HG03354 (cell line): ENCODE measurements around the gene PAXIP1.
A peak's percentile ranks its signal among the peaks of the same experiment; 100 is the strongest.

Source experiments
- ATAC-seq: cut with Tn5 transposase; IDR thresholded peaks from one replicate; pipeline ENCODE4 v1.9.1; 2021; ENCODE audit warnings: mild to moderate bottlenecking; ENCODE audit not compliant: unreplicated experiment, poor library complexity, severe bottlenecking

The PAXIP1 gene

DNA sequence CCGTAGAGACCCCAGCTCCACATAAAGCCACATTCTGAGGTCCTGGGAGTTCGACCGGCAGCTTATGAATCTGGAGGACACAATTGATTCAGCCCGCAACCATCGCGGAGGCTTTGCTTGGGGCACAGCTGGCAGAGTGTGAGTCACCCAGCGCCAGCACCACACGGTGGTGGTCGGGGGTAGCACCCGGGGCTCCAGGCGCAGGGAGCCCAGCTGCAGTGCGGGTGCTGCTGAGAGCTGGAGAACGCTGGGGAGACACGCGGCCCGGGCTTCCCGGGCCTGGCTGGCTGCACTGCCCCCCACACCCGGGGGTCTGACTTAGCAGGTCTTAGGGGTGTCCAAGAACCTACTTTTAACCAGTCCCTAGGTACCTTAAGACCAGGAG is 87.9 kb downstream of the PAXIP1 start:
- ATAC-seq, result no peak

DNA sequence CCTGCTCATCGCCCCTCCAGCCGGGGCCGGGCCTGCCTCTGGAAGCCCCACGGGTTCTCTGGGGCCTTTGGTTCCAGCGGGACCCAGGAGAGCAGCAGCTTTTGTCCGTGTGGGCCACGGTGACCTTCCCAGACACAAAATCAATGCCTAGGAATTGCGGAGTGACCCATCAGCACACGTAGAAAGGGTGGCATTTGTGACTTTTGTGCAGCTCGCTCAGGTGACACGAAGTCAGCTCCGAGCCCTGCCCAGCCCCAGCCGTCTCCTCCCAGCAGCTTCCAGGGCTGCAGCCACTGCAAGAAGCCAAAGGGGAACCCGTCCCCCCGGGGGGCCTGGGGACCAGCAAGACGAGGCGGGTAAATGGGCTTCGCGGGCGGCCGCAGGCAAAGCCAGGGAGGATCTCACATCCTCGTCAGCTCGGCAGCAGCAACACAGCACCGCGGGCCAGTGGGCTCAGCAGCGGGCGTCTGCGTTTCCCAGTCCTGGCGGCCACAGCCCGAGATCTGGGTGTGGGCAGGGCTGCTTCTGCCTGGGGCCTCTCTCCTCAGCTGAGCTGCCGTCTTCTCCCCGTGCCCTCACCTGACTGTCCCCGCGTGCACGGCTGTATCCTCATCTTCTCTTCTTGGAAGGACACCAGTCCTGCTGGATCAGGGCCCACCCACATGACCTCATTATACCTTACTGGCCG is 88.5 kb downstream of the PAXIP1 start:
- peak; percentile 21 for ATAC-seq

DNA sequence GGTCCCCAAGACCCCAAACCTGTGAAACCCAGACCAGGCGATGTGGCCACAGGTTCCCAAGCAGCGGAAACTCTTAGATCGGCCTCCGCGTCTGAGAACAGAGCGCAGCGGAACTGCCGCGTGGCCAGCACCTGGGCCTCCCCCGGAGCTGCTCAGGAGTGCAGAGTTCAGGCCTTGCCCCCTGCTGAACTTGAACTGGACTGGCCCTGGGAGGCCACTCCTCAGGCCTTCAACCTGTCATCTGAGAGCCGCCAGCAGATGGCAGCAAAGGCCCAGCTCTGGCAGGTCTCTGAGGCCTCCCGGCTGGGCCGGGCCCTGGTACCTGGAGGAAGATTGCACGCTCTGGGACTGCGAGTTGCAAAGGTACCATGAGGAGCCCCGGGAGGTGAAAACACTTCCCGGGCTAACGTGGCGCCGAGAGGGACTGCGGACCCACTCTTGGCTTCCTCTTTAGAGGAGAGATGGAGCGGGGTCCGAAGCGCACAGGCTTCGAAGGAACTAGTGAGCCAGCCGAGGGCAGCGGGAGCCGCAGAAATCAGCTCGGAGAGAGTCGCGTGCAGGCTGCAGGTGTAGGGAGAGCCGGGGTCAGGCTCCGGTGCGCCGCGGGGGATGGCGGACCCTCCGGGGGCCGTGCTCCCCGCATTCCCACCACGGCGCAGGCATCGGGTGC is 89.2 kb downstream of the PAXIP1 start:
- ATAC-seq, result peak; percentile 98

DNA sequence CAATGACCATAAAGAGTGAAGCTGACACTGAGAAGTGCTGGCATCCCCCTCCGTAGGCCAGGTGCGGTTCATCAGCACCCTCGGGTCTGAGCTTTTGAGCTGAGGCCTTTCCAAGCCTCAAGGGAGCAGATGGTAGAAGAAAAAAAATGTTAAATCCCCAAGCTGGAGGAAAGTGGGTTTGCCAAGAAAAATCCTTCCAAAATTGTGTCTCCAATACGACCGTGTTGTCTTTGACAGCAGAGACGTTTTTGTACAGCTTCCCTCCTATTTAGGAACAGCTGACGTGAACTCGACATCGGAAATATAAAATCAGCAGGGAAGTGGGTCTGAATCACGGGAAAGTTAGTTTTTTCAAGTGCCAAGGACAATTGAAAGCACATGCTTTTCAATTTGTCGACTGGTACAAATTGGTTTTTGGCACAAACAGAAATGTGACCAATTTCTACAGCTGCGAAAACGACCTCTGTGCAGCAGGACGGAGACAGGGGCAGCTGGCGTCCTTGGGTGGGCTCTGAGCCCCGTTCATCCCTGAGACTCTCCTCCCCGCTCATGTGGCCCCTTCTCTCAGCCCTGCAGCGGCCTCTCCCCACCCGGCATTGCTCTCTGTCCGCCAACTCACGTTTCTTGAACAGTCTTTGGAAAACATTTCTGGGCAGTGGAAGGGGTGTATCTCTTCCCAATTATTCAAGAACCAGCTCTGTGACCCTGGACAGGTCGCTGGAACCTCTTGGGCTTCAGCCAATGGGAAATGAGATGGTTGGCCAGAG is 89.9 kb downstream of the PAXIP1 start:
- ATAC-seq, result no peak

DNA sequence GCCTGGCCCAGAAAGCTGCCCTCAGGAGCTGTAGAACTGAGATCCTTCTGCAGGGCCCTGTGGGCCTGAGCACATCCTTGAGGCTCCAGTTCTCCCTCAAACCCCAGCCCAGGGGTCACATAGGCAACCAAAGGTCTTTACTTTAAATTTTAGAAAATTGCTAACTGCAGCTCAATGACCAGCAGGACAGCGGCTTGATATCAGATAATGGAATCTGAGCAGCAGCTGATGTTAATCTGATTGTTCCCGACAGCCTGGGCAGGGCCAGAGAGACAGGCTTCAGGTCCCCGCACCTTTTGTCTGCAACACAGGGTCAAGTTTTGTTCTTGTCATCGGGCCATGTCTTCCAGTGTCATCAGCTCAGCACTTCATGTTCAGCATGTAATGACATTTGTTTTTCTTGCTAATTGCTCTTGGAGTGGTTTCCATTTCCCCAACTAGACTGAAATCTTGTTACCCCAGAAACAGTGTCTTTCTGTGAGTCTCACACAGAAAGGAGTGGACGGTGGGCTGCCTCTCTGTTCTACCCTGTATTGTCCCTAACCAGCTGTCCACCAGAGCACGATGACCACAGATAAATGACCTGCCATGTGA is 91.0 kb downstream of the PAXIP1 start:
- ATAC-seq, result no peak

DNA sequence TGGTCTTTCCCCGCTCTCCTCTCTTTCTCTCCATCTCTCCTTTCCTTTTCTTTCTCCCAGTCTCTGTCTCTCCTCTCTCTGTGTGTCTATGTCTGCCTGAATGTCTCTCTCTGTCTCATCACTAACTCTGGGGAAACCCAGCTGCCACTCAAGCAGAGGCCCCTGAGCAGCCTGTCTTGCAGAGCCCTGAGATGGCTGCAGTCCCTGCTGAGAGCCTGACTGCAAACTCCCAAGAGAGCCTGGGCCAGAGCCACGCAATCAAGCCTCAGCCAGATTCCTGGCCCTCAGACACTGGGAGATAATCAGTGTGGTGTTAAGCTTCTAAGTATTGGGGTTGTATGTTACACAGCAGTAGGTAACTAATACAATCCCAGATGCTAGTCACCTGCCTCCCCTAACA is 91.5 kb downstream of the PAXIP1 start:
- ATAC-seq, result no peak

DNA sequence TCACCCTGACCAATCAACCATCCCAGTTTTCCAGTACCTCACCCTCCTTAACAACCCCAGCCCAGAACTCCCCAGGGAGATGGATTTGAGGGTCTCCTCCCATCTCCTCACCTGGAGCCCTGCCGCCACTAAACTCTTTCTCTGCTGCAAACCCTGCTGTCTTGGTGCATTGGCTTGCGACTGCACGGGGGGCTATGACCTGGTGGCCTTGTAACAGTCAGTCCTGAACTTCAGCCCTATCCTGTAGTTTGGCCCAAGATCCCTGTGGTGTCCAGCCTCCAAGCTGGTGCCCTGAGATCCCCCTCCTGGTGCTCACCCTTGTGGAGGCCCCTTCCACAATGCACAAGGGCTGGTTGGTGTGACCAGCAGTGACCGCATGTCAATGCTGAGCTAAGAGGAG is 91.9 kb downstream of the PAXIP1 start:
- no peak for ATAC-seq

DNA sequence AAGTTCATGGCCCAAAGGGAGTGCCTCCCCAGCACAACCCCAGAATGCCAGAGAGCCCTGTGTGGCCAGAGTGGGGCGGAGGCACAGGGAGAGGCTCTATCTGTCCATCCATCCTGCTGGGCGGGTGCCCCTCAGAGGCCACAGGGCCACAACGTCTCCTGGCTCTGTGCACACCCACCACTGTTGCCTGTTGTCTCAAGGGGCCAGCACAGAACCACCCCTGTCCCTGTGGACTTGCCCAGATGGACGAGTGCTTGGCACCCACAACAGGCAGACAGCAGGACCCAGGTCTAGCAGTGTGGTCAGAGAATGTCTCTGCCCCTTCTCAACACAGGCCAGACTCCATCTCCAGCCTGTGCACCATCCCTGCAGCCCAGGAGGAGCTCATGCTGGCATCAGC is 92.8 kb downstream of the PAXIP1 start:
- no peak for ATAC-seq

DNA sequence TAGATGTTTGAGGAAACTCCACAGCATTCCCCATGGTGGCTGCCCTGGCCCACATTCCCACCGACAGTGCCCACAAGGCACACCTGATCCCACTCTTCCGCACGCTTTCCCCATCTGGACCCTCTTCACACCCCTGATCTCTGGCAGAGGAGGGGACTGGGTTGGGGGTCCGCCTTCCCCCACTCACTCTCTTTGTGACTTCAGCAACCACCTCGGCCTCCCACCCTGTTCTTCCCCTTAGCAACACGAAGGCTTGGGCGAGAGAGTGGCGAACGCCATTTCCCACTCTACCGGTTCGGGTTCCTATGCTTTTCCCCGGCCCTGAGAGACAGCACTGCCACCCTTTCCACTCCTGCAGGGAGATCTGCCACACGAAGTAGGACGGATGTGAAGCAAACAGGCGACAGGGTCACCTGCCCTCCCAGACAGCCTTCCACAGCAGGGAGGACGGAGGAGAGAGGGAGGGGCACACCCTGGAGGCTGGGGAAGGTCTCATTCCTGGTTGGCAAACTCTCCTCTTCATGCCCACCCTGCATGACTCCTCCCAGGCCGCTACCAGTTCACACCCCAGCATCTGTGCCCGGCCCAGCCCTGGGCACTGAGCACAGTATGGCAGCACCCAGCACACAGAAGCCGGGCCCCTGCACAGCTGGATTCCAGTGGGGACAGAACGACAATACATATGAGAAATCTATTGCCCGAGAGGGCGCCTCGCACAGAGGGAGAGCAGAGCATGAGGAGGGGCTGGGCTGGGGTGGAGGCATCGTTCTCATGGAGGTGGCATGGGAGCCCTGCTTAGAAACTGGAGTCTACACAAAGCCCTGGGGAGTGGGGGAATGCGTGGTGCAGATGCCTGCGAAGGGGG is 93.5 kb downstream of the PAXIP1 start:
- ATAC-seq, result no peak

DNA sequence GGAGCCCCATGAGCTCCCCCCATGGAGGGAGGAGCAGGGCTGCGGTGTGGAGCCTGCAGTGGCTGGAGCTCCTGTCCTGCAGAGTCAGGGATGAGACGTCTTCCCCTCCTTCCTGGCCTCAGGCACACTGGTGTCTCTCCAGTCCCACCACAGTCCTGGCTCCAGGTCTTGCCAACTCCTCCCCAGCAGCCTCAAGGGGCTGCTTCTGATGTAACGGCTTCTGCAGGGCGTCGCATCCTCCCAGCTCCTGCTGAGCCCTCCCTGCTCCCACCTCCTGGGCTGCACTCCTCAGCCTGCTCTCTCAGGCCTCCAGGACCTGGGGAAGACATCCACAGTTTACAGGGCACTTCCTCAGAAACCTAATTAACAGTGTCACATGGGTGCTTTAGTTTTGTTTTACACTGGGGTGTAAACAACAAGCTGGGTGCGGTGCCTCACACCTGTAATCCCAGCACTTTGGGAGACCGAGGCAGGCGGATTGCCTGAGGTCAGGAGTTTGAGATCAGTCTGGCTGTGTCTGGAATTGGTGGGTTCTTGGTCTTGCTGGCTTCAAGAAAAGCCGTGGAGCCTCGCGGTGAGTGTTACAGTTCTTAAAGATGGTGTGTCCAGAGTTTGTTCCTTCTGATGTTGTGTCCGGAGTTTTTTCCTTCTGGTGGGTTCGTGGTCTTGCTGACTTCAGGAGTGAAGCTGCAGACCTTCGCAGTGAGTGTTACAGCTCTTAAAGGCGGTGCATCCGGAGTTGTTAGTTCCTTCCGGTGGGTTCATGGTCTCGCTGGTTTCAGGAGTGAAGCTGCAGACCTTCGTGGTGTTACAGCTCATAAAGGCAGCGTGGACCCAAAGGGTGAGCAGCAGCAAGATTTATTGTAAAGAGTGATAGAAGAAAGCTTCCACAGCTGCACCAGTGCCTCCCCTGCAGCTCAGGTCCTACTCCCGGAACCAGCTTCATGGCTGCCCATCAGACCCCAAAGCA is 95.0 kb downstream of the PAXIP1 start:
- ATAC-seq, result no peak

DNA sequence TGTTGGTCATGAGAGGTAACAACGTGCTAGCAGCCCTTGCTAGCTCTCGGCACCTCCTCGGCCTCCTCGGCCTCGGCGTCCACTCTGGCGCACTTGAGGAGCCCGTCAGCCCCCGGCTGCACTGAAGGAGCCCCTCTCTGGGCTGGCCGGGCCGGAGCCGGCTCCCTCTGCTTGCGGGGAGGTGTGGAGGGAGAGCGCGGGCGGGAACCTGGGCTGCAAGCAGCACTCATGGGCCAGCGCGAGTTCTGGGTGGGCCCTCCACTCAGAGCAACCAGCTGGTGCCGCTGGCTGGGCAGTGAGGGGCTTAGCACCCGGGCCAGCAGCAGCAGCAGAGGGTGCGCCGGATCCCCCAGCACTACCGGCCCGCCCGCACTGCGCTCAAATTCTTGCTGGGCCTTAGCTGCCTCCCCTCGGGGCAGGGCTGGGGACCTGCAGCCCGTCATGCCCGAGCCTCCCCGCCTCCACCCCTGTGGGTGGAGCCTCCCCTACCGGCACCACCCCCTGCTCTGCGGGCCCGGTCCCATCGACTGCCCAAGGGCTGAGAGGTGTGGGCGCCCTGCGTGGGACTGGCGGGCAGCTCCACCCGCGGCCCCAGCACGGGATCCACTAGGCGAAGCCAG is 96.1 kb downstream of the PAXIP1 start:
- no peak for ATAC-seq

DNA sequence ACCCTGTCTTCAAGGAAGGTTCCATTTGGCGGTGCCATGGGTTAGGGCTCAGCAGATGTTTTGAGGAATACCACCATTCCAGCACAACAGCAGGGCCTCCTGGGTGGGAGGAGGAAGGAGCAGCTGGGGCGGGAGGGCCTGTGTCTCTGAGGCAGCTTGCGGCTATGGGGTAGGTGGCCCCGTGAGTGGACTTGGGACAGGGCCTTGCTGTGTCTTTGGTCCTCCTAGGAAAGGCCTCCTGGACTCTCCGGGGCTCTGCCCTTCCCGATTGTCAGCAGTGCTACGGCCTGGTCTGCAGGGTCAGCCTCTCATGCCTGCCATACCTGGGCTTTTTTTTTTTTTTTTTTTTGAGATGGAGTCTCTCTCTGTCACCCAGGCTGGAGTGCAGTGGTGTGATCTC is 96.7 kb downstream of the PAXIP1 start:
- no peak for ATAC-seq

DNA sequence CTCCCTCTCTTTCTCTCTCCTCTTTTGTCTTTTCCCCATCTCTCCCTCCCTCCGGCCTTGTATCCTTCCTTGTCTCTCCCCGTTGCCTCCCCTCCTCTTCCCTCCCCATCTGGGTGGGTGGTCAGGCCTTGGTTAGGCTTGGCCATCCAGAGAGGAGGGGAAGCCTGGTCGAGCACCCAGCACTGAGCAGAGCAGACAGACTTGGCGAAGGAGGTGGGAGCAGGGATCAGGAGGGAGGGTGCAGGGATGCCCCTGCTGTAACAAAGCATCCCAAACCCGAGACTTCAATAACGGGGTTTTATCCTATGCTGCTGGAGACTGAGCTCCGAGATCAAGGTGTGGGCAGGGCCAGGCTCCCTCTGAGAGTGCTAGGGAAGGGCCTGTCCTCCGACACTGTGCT is 97.3 kb downstream of the PAXIP1 start:
- ATAC-seq, result no peak

DNA sequence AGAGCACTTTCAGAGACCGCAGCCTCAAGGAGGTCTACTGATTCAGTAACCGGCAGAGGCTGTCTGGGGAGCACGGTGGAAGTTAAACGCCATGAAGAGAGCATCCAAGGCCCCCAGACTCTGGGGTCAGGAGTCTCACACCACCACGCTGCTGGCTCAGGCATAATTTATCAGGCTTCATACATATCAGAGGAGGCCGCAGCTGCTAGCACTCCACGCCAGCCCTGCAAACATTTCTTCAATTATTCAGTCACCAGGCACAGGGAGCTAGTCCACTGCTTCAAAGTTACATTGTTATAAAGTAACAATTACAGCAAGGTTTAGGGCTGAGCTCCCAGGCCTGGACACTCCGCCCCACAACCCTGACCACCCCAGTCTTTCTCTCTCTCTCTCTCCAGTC is 97.8 kb downstream of the PAXIP1 start:
- ATAC-seq, result no peak

DNA sequence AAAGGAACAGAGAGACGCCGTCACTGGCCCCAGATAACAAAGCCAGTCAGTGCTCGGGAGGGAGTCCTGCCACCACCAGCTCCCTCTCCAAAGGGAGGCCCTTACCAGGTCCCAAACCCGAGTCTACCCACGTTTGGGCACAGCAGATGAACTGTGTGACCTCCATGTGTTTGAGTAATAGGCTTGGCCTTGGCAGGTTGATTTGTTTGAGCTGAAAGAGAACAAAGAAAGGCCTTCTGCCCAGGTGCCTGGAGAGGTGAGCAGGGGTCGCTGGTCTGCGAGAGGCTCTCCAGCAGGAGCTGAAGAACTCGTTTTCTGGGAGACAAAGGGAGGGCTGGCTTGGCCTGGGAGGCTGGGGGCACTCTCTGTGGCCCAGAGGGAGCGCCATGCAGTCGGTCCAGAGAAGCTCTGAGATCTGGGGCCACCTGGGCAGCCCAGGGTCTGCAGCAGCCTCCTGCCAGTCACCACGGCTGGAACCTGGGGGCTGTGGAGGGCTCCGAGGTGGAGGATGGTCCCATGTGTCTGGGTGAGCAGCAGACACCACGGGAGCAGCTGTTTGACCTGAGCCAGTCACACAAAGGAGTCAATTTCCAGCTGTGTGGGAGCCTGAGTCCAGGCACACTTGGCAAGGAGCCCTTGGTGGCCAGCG is 99.7 kb downstream of the PAXIP1 start:
- no peak for ATAC-seq

DNA sequence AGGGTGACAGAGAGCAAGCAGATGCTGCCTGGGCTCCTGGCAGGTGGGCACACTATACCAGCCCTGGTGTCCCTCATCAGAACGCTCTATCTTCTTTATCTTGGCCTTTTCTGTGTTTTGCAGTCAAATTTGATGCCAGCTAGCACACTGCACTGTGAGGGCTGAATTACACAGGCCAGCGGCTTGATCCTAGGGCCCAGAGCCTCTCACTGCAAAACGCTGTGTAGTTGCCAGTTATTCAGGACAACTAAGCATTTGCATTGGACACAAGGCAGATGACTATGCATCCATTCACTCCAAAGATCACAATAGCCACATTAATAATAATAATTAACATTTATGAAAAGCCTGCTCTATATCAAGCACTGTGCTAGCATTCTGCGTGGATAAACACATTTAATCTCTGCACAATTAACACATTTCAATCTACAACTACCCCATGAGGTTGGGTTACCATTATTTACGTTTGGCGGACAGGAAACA is 100.3 kb downstream of the PAXIP1 start:
- ATAC-seq, result no peak

DNA sequence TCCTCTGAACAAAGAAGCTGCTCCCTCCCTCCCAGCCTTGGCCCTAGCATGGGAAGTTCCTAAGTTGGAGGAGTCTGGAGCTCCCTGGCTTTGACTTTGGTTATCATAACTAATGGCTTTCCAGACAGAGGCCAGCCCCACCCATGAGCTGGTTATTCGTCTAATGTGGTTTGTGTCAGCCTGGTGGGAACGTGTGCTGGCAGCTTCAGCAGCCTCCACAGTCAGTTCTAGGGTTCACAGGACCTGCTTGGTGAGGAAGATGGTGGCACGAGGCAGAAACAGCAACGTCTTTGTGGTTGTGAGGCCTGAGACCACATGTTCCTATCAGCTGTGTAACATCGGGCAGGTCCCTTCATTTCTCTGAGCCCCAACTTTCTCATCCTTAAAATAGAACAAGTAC is 103.1 kb downstream of the PAXIP1 start:
- no peak for ATAC-seq
